GM12872 (cell line): Measurements from ENCODE around the gene OGFOD1.

Source experiments
- TF ChIP-seq, protein P1 (sequence below): IDR thresholded peaks from 3 replicates; pipeline ENCODE4 v1.5.1; 2011; ENCODE audit warnings: low read depth, mild to moderate bottlenecking, low read length, moderate library complexity; ENCODE audit not compliant: insufficient read depth

Gene OGFOD1

DNA sequence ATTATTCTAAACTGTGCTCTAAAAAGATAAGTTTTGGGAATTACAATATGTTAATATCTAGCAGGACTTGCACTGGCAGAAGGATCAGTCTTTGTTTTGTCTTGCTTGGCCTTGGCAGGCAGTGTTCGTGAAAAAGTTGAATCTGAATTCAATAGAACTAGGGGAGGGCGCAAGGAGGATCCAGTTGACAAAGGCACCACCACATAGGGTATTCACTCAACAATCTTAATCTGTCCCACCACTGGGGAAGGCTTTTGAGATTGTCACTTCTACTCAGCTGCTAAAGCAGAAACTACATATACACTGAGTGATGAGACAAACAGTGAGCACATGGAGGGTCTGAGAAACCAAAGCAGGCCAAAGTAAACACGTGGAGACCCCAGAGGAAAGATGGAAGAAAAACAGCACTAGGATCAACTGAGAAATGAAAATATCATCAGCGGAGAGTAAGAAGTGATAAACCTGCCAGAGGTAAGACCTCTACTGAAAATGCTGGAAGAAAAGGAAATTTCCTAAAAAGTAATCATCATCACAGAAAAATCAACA, 28.4 kb upstream of the OGFOD1 start:
- TF ChIP-seq, protein P1, sequence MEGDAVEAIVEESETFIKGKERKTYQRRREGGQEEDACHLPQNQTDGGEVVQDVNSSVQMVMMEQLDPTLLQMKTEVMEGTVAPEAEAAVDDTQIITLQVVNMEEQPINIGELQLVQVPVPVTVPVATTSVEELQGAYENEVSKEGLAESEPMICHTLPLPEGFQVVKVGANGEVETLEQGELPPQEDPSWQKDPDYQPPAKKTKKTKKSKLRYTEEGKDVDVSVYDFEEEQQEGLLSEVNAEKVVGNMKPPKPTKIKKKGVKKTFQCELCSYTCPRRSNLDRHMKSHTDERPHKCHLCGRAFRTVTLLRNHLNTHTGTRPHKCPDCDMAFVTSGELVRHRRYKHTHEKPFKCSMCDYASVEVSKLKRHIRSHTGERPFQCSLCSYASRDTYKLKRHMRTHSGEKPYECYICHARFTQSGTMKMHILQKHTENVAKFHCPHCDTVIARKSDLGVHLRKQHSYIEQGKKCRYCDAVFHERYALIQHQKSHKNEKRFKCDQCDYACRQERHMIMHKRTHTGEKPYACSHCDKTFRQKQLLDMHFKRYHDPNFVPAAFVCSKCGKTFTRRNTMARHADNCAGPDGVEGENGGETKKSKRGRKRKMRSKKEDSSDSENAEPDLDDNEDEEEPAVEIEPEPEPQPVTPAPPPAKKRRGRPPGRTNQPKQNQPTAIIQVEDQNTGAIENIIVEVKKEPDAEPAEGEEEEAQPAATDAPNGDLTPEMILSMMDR, result no peak

GRCh38 chr16:56423584-56424403, 27.6 kb upstream of the OGFOD1 start:
- TF ChIP-seq, protein P1, result no peak

DNA sequence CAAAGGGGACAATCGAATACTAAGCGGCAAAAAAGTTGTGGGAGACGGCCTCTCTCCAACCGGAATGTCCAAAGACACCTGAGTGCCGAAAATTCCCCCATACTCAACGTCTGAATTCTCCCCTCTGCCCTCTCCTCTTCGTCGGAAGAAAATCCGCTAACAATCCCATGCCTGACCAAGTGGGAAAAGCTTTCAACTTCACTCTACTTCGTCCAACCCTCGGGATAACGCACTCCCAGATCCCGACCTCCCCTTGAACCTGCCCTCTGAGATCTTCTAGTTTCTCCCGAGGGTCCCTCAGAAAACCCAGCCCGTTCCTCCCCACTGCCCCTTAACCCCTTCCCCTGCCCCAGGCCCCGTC, 27.0 kb upstream of the OGFOD1 start:
- TF ChIP-seq, protein P1, result no peak

DNA sequence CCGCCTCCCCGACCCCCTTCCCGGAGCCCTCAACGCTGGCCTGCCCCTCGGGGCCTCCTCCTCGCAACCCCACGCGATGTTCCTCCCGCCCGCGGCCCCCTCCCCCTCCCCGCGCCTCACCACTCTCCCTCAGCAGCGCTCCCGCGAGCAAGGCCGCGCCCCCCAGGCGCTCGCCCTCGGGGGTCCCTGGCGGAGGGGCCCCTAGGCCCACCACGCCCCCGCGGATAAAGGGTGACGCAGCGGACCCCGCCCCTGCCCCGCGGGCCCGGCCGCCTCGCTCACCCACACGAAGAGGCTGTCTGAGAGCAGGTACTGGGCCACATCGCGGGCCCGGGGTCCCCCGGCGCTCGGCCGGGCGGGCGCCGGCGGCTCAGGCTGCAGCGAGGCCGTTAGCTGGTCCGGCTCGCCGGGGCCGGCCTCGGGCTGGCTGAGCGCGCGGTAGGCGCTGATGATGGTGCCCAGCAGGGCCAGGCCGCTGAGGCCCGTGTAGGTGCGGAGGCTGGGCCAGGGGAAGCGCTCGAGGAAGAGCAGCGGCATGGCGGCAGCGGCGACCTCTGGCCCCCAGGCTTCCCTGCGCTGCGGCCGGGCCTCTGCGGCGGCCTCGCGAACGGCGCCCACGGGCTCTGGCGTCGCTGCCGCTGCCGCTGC, 26.4 kb upstream of the OGFOD1 start:
- TF ChIP-seq, protein P1, result no peak

DNA sequence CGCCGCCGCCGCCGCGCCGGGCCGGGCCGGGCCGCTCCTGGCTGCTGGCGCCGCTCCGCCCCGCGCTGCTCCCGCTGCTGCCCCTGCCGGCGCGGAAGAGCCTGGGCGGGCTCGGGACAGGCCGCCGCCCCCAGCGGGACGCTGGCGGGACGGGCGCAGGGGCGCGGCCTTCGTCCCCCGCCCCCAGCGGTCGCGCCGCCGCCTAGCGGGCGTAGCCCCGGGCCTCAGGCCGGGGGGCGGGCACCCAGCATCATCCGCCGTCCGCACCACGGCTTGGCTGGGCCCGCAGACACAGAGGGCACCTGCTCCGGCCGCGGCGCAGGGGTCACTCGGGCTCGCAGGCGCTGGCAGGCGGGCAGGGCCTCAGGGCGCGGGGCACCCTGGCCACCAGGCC, 25.9 kb upstream of the OGFOD1 start, which contains the start of gene AMFR:
Gene AMFR, minus strand, starts transcription at position 107 of the 394 bp plus-strand sequence. CDS start 218 bp downstream, outside the sequence.
- TF ChIP-seq, protein P1, result peak; percentile 45; the same call in 1 of the 3 replicates

GRCh38 chr16:56426585-56426984, 24.8 kb upstream of the OGFOD1 start:
- TF ChIP-seq, protein P1, result no peak

DNA sequence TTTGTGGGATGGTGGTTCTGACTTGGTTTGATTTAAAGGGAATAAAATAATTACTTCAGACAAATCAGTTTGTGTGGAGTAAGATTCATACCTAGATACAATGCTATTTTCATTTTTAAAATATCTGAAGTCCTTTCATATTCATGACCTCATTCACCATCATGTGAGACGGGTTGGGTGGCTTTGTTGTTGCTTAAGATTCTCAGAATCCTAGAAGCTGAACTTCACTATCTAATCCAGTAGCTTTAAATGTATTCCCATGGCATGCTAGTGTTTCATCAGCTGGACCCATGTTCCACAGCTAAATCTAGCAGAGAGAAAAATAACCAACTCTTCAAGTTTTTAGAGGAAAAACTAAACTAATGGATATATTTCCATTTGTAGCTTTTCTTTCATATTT, 23.3 kb upstream of the OGFOD1 start:
- TF ChIP-seq, protein P1, result no peak
